ENCODE data around the gene DENND6B. TPM values are rescaled to one million over a fixed set of nuclear protein-coding genes. Genes with fewer than 3 reads are reported as not detected.

Gene DENND6B
- total RNA-seq, 1 experiment from 2014 or later = 2.5 TPM

DNA sequence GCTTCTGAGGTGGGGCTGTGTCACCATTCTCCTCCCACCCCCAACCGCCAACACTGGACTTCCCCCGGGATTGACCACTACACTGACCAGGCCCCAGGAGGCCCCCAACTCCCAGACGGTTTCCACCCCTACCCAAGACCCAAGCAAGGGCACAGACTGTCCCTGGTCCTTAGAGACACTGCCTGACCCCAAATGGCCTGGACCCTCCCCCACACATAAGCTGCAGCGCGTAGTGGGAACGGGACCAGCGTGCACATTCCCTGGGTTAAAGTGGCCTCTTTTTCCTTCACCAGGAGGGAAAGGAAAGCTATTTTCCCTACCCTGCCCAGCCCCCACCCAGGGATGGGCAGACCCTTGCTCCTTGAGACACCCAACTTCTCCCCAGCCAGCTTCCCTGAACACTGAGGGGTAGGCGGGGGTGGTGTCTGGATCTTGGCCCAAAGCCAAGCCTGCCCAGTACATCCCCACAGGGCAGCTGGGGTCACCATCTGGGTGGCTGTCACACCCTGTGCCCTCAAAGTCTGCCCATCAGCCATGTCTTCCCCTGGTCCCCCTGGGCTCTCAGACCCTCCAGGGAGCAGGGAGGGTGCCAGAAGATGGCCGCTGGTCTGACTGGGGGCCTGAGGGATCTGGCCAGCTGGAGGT is 63.7 kb downstream of the DENND6B start (continued):
- TF ChIP-seq, protein P1, sequence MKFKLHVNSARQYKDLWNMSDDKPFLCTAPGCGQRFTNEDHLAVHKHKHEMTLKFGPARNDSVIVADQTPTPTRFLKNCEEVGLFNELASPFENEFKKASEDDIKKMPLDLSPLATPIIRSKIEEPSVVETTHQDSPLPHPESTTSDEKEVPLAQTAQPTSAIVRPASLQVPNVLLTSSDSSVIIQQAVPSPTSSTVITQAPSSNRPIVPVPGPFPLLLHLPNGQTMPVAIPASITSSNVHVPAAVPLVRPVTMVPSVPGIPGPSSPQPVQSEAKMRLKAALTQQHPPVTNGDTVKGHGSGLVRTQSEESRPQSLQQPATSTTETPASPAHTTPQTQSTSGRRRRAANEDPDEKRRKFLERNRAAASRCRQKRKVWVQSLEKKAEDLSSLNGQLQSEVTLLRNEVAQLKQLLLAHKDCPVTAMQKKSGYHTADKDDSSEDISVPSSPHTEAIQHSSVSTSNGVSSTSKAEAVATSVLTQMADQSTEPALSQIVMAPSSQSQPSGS (CRISPR knock-in tag; IDR thresholded peaks at IDR 0.05; ENCODE audit: borderline replicate concordance, low read depth) = no peak
- TF ChIP-seq CREB1 (CRISPR knock-in tag; IDR thresholded peaks at IDR 0.05) (no peak), ESRRA (CRISPR knock-in tag; IDR thresholded peaks at IDR 0.05; ENCODE audit: borderline replicate concordance) (no peak), RORB (CRISPR knock-in tag; IDR thresholded peaks at IDR 0.05) (no peak)
- TF ChIP-seq, protein P2, sequence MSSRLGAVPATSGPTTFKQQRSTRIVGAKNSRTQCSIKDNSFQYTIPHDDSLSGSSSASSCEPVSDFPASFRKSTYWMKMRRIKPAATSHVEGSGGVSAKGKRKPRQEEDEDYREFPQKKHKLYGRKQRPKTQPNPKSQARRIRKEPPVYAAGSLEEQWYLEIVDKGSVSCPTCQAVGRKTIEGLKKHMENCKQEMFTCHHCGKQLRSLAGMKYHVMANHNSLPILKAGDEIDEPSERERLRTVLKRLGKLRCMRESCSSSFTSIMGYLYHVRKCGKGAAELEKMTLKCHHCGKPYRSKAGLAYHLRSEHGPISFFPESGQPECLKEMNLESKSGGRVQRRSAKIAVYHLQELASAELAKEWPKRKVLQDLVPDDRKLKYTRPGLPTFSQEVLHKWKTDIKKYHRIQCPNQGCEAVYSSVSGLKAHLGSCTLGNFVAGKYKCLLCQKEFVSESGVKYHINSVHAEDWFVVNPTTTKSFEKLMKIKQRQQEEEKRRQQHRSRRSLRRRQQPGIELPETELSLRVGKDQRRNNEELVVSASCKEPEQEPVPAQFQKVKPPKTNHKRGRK (CRISPR knock-in tag; IDR thresholded peaks at IDR 0.05; ENCODE audit: borderline replicate concordance) = no peak
- TF ChIP-seq, protein P3, sequence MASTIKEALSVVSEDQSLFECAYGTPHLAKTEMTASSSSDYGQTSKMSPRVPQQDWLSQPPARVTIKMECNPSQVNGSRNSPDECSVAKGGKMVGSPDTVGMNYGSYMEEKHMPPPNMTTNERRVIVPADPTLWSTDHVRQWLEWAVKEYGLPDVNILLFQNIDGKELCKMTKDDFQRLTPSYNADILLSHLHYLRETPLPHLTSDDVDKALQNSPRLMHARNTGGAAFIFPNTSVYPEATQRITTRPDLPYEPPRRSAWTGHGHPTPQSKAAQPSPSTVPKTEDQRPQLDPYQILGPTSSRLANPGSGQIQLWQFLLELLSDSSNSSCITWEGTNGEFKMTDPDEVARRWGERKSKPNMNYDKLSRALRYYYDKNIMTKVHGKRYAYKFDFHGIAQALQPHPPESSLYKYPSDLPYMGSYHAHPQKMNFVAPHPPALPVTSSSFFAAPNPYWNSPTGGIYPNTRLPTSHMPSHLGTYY (CRISPR knock-in tag; IDR thresholded peaks at IDR 0.05) = no peak
- TF ChIP-seq, protein P4, sequence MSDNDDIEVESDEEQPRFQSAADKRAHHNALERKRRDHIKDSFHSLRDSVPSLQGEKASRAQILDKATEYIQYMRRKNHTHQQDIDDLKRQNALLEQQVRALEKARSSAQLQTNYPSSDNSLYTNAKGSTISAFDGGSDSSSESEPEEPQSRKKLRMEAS (CRISPR knock-in tag; IDR thresholded peaks at IDR 0.05) = no peak

DNA sequence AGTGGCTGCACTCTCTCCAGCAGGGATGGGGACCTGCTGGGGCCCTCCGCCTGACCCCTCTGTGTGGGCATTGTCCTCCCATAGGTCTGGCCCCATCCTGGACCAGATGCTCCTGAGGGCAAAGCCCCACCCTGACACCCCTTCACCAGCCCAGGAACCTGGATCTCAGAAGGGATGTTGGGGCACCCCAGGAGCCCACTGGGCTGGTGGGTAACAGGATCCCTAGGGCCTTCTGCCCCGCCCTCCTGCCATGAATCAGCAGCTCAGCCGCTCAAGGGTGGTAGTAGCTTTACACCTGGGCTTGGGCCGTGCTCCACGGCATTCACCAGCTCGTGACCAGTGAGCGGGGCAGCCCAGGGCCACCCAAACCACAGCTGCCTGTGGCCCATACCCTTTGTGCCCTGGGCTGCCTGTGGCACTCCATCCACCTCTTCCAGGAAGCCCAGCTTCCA is 64.3 kb downstream of the DENND6B start:
- Mint-ChIP-seq H3K27me3 (ENCODE audit: low read depth) (peaks cover 27% of the 10 kb centered on the region), H3K9me3 (no peaks in the 10 kb centered on the region), H3K27ac (no peak overlapping the region), H3K4me3 (peak overlapping the region; percentile 66), H3K36me3 (no peaks in the 10 kb centered on the region), H3K4me1 (peaks cover 8% of the 10 kb centered on the region)
- ChIA-PET CTCF (interaction anchor here (0.9 to 3.7 kb wide), 6 partner anchors 10 to 80 kb away, joined by 3 to 21 read pairs (median 5); partner anchors contain the start of gene HDAC10), POLR2A (no interaction called here)
- TF ChIP-seq, protein P5, sequence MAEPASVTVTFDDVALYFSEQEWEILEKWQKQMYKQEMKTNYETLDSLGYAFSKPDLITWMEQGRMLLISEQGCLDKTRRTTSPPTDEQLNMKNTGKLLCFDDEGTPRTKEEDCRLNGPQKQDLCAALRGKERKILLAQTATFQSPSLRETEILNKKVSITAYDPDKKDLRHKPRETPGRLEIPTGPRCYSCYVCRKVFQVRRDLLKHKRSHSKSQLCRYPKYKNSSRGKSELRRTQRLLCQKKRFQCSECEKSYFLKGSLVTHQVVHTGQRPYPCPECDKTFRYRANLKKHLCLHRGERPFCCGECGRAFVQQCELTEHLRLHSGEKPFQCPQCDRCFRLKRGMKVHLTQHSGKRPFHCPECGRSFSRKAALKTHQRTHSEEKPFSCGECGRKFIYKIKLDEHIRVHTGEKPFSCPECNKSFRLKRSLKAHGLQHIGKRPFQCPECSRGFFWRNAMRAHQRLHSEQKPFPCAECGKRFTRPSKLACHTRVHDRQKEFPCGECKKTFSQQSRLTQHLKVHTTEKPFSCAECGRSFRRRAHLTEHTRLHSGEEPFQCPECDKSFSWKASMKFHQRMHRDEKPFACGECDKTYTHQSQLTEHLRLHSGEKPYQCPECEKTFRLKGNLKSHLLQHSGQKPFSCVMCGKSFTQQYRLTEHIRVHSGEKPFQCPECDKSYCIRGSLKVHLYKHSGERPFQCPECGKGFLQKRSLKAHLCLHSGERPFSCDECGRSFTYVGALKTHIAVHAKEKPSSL (CRISPR knock-in tag; conservative IDR thresholded peaks at IDR 0.05) = no peak
- no peak for TF ChIP-seq EMX1 (CRISPR knock-in tag; IDR thresholded peaks at IDR 0.05)
- 0 out of 2 replicates have a peak, but pooled peaks have one; percentile 23 for TF ChIP-seq ESRRA (CRISPR knock-in tag; IDR thresholded peaks at IDR 0.05; ENCODE audit: borderline replicate concordance)
- TF ChIP-seq, protein P6, sequence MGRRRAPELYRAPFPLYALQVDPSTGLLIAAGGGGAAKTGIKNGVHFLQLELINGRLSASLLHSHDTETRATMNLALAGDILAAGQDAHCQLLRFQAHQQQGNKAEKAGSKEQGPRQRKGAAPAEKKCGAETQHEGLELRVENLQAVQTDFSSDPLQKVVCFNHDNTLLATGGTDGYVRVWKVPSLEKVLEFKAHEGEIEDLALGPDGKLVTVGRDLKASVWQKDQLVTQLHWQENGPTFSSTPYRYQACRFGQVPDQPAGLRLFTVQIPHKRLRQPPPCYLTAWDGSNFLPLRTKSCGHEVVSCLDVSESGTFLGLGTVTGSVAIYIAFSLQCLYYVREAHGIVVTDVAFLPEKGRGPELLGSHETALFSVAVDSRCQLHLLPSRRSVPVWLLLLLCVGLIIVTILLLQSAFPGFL (CRISPR knock-in tag; IDR thresholded peaks at IDR 0.05; ENCODE audit: borderline replicate concordance) = no peak
- ATAC-seq = no peak
- DNase-seq (ENCODE audit: low spot score) = no peak

DNA sequence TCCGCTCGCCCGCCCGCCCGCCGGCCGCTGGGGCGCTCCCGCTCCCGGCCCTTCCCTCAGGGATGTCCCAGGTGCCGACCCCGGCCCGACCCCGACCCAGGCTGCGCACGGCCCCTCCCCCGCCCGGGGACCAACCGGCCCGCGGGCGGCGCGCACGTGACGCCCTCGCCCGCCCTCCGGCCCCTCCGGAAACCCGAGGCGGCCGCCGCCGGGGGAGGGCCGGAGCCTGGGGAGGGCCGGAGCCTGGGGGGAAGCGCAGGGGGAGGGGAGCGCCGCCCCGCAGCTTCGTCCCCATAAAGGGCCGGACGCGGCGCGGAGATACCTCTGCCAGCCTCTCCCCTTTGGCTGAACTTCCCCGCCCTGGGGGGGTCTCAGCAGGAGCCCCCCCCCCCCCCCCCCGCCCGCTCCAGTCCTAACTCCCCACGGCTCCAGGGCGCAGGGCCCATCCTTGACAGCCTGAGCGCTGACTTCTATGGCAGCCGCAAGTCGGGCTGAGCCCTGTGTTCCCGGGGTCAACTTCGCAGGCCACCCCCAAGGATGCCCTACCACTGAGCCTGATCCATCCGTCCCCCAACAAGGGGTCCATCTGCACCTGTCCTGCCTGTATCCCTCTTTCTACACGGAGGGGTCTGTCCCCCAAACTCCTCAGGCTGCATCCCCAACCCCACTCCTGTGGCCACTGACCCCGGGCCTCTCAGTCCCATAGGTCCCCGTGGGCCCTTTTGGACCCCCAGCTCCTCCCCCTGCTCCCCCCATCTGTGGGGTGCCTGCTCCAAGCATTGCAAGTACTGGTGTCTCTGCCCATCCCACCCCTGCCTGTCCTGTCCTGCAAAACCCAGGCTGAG is 65.0 kb downstream of the DENND6B start, which contains the start of gene MAPK12:
Gene MAPK12 (minus strand): TSS at position 69 of the 845 bp plus-strand sequence. CDS start 174 bp downstream, outside the sequence.
- DNase-seq (ENCODE audit: low spot score) = peak; percentile 72
- CTCF ChIA-PET = interaction anchor here (0.6 to 3.7 kb wide), 12 partner anchors 9 to 204 kb away, joined by 3 to 21 read pairs (median 4); partner anchors contain the start of genes DENND6B and HDAC10
- ATAC-seq = peak; percentile 69
- TF ChIP-seq, protein P2 (CRISPR knock-in tag; IDR thresholded peaks at IDR 0.05; ENCODE audit: borderline replicate concordance) = no peak
- TF ChIP-seq, protein P7, sequence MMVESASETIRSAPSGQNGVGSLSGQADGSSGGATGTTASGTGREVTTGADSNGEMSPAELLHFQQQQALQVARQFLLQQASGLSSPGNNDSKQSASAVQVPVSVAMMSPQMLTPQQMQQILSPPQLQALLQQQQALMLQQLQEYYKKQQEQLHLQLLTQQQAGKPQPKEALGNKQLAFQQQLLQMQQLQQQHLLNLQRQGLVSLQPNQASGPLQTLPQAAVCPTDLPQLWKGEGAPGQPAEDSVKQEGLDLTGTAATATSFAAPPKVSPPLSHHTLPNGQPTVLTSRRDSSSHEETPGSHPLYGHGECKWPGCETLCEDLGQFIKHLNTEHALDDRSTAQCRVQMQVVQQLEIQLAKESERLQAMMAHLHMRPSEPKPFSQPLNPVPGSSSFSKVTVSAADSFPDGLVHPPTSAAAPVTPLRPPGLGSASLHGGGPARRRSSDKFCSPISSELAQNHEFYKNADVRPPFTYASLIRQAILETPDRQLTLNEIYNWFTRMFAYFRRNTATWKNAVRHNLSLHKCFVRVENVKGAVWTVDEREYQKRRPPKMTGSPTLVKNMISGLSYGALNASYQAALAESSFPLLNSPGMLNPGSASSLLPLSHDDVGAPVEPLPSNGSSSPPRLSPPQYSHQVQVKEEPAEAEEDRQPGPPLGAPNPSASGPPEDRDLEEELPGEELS (CRISPR knock-in tag; IDR thresholded peaks at IDR 0.05) = no peak
- TF ChIP-seq, protein P8, sequence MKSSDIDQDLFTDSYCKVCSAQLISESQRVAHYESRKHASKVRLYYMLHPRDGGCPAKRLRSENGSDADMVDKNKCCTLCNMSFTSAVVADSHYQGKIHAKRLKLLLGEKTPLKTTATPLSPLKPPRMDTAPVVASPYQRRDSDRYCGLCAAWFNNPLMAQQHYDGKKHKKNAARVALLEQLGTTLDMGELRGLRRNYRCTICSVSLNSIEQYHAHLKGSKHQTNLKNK (CRISPR knock-in tag; IDR thresholded peaks at IDR 0.05) = no peak
- TF ChIP-seq GTF2I (CRISPR knock-in tag; conservative IDR thresholded peaks at IDR 0.05) = no peak
- TF ChIP-seq, protein P9, sequence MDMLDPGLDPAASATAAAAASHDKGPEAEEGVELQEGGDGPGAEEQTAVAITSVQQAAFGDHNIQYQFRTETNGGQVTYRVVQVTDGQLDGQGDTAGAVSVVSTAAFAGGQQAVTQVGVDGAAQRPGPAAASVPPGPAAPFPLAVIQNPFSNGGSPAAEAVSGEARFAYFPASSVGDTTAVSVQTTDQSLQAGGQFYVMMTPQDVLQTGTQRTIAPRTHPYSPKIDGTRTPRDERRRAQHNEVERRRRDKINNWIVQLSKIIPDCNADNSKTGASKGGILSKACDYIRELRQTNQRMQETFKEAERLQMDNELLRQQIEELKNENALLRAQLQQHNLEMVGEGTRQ (CRISPR knock-in tag; IDR thresholded peaks at IDR 0.05) = peak; percentile 93
- TF ChIP-seq ZNF423 (CRISPR knock-in tag; IDR thresholded peaks at IDR 0.05) = 0 out of 2 replicates have a peak, but pooled peaks have one; percentile 48

More for the DNA sequence above, 65.0 kb downstream of the DENND6B start, which contains the start of gene MAPK12:
- Mint-ChIP-seq H3K9me3 (no peaks in the 10 kb centered on the region), H3K27ac (no peak within 1 kb of the TSS), H3K36me3 (no peaks in the 10 kb centered on the region), H3K4me3 (peak within 1 kb of the TSS; percentile 66), H3K4me1 (peaks cover 8% of the 10 kb centered on the region), H3K27me3 (ENCODE audit: low read depth) (peaks cover 25% of the 10 kb centered on the region)
- POLR2A ChIA-PET = no interaction called here

All from WTC11 (cell line).